ENCODE measurements around the gene TAPBPL. TPM values are rescaled to one million over a fixed set of nuclear protein-coding genes. Genes with fewer than 3 reads are reported as not detected.

Gene TAPBPL
- total and polyA plus RNA-seq, 2 of the 4 experiments (the other 2 are of a cell fraction), result 3.4 to 12.1 TPM

GRCh38 chr12:6470375-6471163 lies 18.7 kb downstream of the TAPBPL start, which contains the start of gene VAMP1:
VAMP1 (minus strand) TSS chr12:6470677; CDS start chr12:6470531, 146 bp downstream.
- H3K27me3 ChIP-seq (ENCODE audit: control insufficient read depth, insufficient read depth, low read length), result no peaks in the 10 kb centered on the region
- no peaks in the 10 kb centered on the region for H3K9me3 ChIP-seq (ENCODE audit: control insufficient read depth, insufficient read depth, low read length)
- H3K27ac ChIP-seq (ENCODE audit: insufficient read depth, low read length), result peak within 1 kb of the TSS; percentile 89
- ATAC-seq (ENCODE audit: low read depth) (peak; percentile 96), DNase-seq (peak; percentile 96)
- peak within 1 kb of the TSS; percentile 95 for H3K4me2 ChIP-seq (ENCODE audit: low read depth, low read length)
- H3K79me1 ChIP-seq (ENCODE audit: low read depth in 1 of 2, low read length in 2 of 2), result peaks cover 8 to 38% of the 10 kb centered on the region in 2 experiments
- peak within 1 kb of the TSS; percentile 94 for H3K14ac ChIP-seq (replicated peaks; ENCODE audit: low read depth, low read length)
- H2BK120ac ChIP-seq (ENCODE audit: low read depth, low read length), result peak within 1 kb of the TSS; percentile 77
- peaks cover 4% of the 10 kb centered on the region for H3K4me1 ChIP-seq (ENCODE audit: control insufficient read depth, insufficient read depth, low read length)
- peak within 1 kb of the TSS; percentile 80 for H3K18ac ChIP-seq (ENCODE audit: low read depth, low read length)
- peak within 1 kb of the TSS; percentile 88 for H3K56ac ChIP-seq (ENCODE audit: extremely low read depth, insufficient read depth, low read length)
- peak within 1 kb of the TSS; percentile 78; the same call in 1 of the 2 replicates for H2BK20ac ChIP-seq (ENCODE audit: low read depth, low read length)
- H3K4ac ChIP-seq (ENCODE audit: low read depth, low read length), result peak within 1 kb of the TSS; percentile 89
- H4K8ac ChIP-seq (ENCODE audit: low read depth in 2 of 2, low read length in 2 of 2), result peak within 1 kb of the TSS; percentile 89 to 98
- peaks cover 7% of the 10 kb centered on the region for H3K36me3 ChIP-seq (ENCODE audit: control insufficient read depth, insufficient read depth, low read length)
- TF ChIP-seq MAZ (IDR thresholded peaks at IDR 0.05; ENCODE audit: borderline replicate concordance, low read depth, low read length) (peak; percentile 16; the same call in 1 of the 2 replicates), CEBPB (IDR thresholded peaks at IDR 0.05; ENCODE audit: low read depth, low read length) (peak; percentile 88), MXI1 (IDR thresholded peaks at IDR 0.05; ENCODE audit: borderline replicate concordance, low read depth, low read length) (peak; percentile 27; the same call in 1 of the 2 replicates), CHD1 (IDR thresholded peaks at IDR 0.05; ENCODE audit: low read depth, low read length) (no peak), SMC3 (IDR thresholded peaks at IDR 0.05; ENCODE audit: low read depth, low read length) (no peak), RFX5 (IDR thresholded peaks at IDR 0.05; ENCODE audit: low read depth, low read length) (no peak), FOS (IDR thresholded peaks at IDR 0.05; ENCODE audit: low read depth, low read length) (no peak), POLR2A (IDR thresholded peaks at IDR 0.05; ENCODE audit: low read depth, low read length) (peak; percentile 99)
- intact Hi-C loops (cut with micrococcal nuclease), result loop anchor here (2.0 kb wide), 1 partner anchor 70 kb away; no protein-coding TSS in a partner anchor
- in situ Hi-C loops (cut with MboI; ENCODE audit: low sequenced_read_pairs), result loop anchor here (25.0 kb wide), 1 partner anchor 283 kb away; no protein-coding TSS in a partner anchor
- H2AK5ac ChIP-seq (ENCODE audit: low read depth, low read length), result peak within 1 kb of the TSS; percentile 94
- H2AFZ ChIP-seq (replicated peaks; ENCODE audit: low read length, poor library complexity), result peak within 1 kb of the TSS; percentile 100
- H3K9ac ChIP-seq (ENCODE audit: low read depth, low read length), result peak within 1 kb of the TSS; percentile 88
- peak within 1 kb of the TSS; percentile 78 for H3K4me3 ChIP-seq (ENCODE audit: insufficient read depth, low read depth, low read length)
- peak within 1 kb of the TSS; percentile 94 for H2BK5ac ChIP-seq (ENCODE audit: low read depth, low read length, poor library complexity, severe bottlenecking)
- H4K91ac ChIP-seq (ENCODE audit: insufficient read depth, low read depth, low read length), result peak within 1 kb of the TSS; percentile 94
- POLR2A ChIA-PET (ENCODE audit: unreplicated experiment), result interaction anchor here (0.6 to 1.3 kb wide), 8 partner anchors 10 to 316 kb away, joined by 3 to 9 read pairs (median 5); no protein-coding TSS in a partner anchor
- CTCF ChIA-PET, result interaction anchor here (0.6 kb wide), 1 partner anchor 1024 kb away, joined by 6 read pairs; no protein-coding TSS in a partner anchor
- dilution Hi-C loops (cut with HindIII; ENCODE audit: low sequenced_read_pairs, unreplicated experiment), result no loop called here
- no TSS peak for BruUV-seq (replicated peaks)
- H4K5ac ChIP-seq (ENCODE audit: low read depth, low read length), result peak within 1 kb of the TSS; percentile 69
- WGBS, 2 experiments (ENCODE audit: extremely low coverage in 2 of 2, insufficient read length in 1 of 2), result 0% methylated on average over 15 of the region's 69 CpGs; no CpG with 5 or more reads in 1 of the 2 experiments
- H3K9me1 ChIP-seq (ENCODE audit: insufficient read depth, low read length), result peaks cover 6% of the 10 kb centered on the region; the same call in 1 of the 2 replicates
- H2AK9ac ChIP-seq (replicated peaks; ENCODE audit: low read depth, low read length, poor library complexity), result peak within 1 kb of the TSS; percentile 93
- peak within 1 kb of the TSS; percentile 98 for H2BK15ac ChIP-seq (ENCODE audit: low read depth, low read length)
- H3K23ac ChIP-seq (ENCODE audit: low read depth, low read length), result peak within 1 kb of the TSS; percentile 92; the same call in 1 of the 2 replicates
- peaks cover 16% of the 10 kb centered on the region for H4K20me1 ChIP-seq (ENCODE audit: insufficient read depth, low read length)
